OCI-LY3 (cell line): Measurements from ENCODE around the gene KCNS1.

ENCODE experiments used
- H2AFZ ChIP-seq: fragments of 200-600, 300-600 bp; shearing (Covaris generic); 2 replicates; pipeline ENCODE4 v1.6.0; 2014; ENCODE audit warnings: antibody characterized with exemption, low read depth, low read length
- H3K27ac ChIP-seq: fragments of 200-600, 300-600 bp; sonication (generic); 2 replicates; pipeline ENCODE4 v1.5.1; 2014; ENCODE audit warnings: mild to moderate bottlenecking, low read length, moderate library complexity, mixed read lengths
- H3K27me3 ChIP-seq: fragments of 200-600, 300-600 bp; sonication (generic); 2 replicates; pipeline ENCODE4 v1.6.1; 2014; ENCODE audit warnings: low read depth, low read length, mixed read lengths
- H3K36me3 ChIP-seq: fragments of 200-600, 300-600 bp; sonication (generic); replicated peaks from 2 replicates; pipeline ENCODE3; 2014; ENCODE audit warnings: low read depth, low read length, mixed read lengths
- H3K4me1 ChIP-seq: fragments of 300-600, 200-600 bp; sonication (generic); 2 replicates; pipeline ENCODE4 v1.6.1; 2014; ENCODE audit warnings: low read length, mixed read lengths
- H3K4me2 ChIP-seq: fragments of 200-600, 300-600 bp; sonication (generic); 2 replicates; pipeline ENCODE4 v1.6.1; 2014; ENCODE audit warnings: low read length, mixed read lengths
- H3K4me3 ChIP-seq: fragments of 300-600, 200-600 bp; sonication (generic); 2 replicates; pipeline ENCODE4 v1.5.1; 2014; ENCODE audit warnings: antibody characterized with exemption, mild to moderate bottlenecking, low read length, moderate library complexity
- H3K79me2 ChIP-seq: fragments of 300-600, 200-600 bp; shearing (Covaris generic); 2 replicates; pipeline ENCODE4 v1.6.1; 2014; ENCODE audit warnings: mild to moderate bottlenecking, low read length, mixed read lengths
- H3K9ac ChIP-seq: fragments of 300-600, 200-600 bp; shearing (Covaris generic); 2 replicates; pipeline ENCODE4 v1.6.0; 2014; ENCODE audit warnings: mild to moderate bottlenecking, low read length, moderate library complexity
- H3K9me3 ChIP-seq: fragments of 200-600, 300-600 bp; shearing (Covaris generic); 2 replicates; pipeline ENCODE4 v1.6.1; 2014; ENCODE audit warnings: low read length, mixed read lengths; ENCODE audit not compliant: insufficient read depth
- H4K20me1 ChIP-seq: fragments of 200-600, 300-600 bp; sonication (generic); 2 replicates; pipeline ENCODE4 v1.6.1; 2016; ENCODE audit warnings: low read length, mixed read lengths; ENCODE audit not compliant: insufficient read depth
- EZH2phosphoT487 ChIP-seq: fragments of 200-600 bp; shearing (Covaris generic); IDR thresholded peaks from 2 replicates; pipeline ENCODE4 v1.6.1; 2018; ENCODE audit warnings: antibody characterized with exemption, mixed run types, low read depth
- TF ChIP-seq, protein P1 (sequence below): fragments of 200-600, 300-600 bp; sonication (generic); IDR thresholded peaks from 2 replicates; pipeline ENCODE4 v1.5.1; 2014; ENCODE audit warnings: antibody characterized with exemption, low read length, low read depth

The KCNS1 gene

GRCh38 chr20:45110301-45110700 is 9.4 kb upstream of the KCNS1 start:
- Histone ChIP-seq H4K20me1 (no peaks in the 10 kb centered on the region), H3K27ac (no peak overlapping the region), H3K36me3 (no peaks in the 10 kb centered on the region), H3K27me3 (no peaks in the 10 kb centered on the region), H3K4me2 (no peak overlapping the region), H3K9me3 (no peaks in the 10 kb centered on the region), H3K4me1 (peaks cover 6% of the 10 kb centered on the region), H3K9ac (no peak overlapping the region), H3K79me2 (no peaks in the 10 kb centered on the region), H2AFZ (no peak overlapping the region), H3K4me3 (no peak overlapping the region)
- TF ChIP-seq, protein P1, sequence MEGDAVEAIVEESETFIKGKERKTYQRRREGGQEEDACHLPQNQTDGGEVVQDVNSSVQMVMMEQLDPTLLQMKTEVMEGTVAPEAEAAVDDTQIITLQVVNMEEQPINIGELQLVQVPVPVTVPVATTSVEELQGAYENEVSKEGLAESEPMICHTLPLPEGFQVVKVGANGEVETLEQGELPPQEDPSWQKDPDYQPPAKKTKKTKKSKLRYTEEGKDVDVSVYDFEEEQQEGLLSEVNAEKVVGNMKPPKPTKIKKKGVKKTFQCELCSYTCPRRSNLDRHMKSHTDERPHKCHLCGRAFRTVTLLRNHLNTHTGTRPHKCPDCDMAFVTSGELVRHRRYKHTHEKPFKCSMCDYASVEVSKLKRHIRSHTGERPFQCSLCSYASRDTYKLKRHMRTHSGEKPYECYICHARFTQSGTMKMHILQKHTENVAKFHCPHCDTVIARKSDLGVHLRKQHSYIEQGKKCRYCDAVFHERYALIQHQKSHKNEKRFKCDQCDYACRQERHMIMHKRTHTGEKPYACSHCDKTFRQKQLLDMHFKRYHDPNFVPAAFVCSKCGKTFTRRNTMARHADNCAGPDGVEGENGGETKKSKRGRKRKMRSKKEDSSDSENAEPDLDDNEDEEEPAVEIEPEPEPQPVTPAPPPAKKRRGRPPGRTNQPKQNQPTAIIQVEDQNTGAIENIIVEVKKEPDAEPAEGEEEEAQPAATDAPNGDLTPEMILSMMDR = no peak
- no peak for TF ChIP-seq EZH2phosphoT487

DNA sequence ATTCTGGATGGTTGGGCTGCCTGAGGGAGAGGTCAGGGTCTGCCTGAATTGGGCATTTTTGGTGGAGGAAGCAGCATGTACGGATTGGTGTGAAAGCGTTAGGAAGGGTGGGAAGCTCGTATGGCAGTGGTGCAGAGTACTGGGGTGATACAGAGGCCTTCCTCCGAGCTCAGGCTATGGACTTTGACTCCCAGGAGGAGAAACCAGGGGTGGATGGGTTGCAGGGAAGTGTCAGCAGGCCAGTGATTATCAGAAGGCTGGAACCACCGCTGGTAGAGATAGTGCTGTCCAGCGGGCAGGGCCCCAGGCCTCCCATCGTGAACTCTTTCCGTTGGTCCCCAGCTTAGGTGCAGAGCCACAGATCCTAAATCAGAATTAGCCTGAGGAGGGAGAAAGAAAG is 8.7 kb upstream of the KCNS1 start:
- H3K79me2 ChIP-seq = no peaks in the 10 kb centered on the region
- H3K9ac ChIP-seq = no peak overlapping the region
- H3K9me3 ChIP-seq = no peaks in the 10 kb centered on the region
- no peak overlapping the region for H3K4me3 ChIP-seq
- no peak overlapping the region for H2AFZ ChIP-seq
- H3K4me2 ChIP-seq = no peak overlapping the region
- peaks cover 6% of the 10 kb centered on the region for H3K4me1 ChIP-seq
- no peaks in the 10 kb centered on the region for H3K27me3 ChIP-seq
- H3K36me3 ChIP-seq = peaks cover under 1% of the 10 kb centered on the region
- no peak overlapping the region for H3K27ac ChIP-seq
- TF ChIP-seq, protein P1 = no peak
- TF ChIP-seq EZH2phosphoT487 = no peak
- H4K20me1 ChIP-seq = no peaks in the 10 kb centered on the region

DNA sequence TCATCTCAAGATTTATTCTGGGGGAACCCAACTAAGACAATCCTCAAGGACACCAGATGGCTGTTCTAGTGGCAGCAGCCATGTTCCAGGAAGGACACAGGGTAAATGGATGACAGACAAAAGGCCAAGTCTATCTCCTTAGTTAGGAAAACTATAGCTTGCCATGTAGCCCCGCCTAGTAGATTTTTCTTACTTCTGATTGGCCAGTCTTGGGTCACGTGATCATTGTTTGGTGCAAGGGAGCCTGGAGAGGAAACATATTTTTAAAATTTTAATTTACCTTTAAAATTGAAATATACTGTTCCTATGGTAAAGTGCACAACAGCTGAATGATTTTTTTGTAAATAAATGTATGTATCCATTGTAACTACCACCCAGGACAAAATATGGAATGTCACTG is 4.4 kb upstream of the KCNS1 start:
- no peak overlapping the region for H3K4me3 ChIP-seq
- no peaks in the 10 kb centered on the region for H3K79me2 ChIP-seq
- H3K9ac ChIP-seq = no peak overlapping the region
- H4K20me1 ChIP-seq = no peaks in the 10 kb centered on the region
- H3K27ac ChIP-seq = no peak overlapping the region
- no peaks in the 10 kb centered on the region for H3K27me3 ChIP-seq
- peaks cover 5% of the 10 kb centered on the region for H3K36me3 ChIP-seq
- H3K4me2 ChIP-seq = no peak overlapping the region
- TF ChIP-seq, protein P1 = no peak
- no peak for TF ChIP-seq EZH2phosphoT487
- peaks cover 9% of the 10 kb centered on the region for H3K4me1 ChIP-seq
- no peak overlapping the region for H2AFZ ChIP-seq
- no peaks in the 10 kb centered on the region for H3K9me3 ChIP-seq

DNA sequence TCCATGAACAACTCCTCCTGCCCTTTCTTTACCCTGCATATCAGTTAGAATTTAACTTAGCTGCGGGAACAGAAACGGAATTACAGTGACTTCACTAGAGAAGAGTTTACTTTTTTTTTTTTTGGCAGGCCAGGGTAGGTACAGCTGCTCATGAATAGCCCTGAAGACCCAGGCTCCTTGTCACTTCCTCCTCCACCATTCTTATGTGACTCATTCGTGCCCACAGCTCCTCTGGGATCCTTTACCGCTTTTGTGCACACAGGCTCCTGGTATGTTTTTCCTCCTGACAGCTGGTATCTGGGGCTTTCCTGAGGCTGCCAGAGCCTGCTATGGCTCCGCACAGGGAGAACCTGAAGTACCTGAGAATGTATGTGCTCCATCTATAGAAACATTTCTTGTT is 3.9 kb upstream of the KCNS1 start:
- Histone ChIP-seq H3K27me3 (no peaks in the 10 kb centered on the region), H3K36me3 (peaks cover 5% of the 10 kb centered on the region), H3K9ac (no peak overlapping the region), H3K9me3 (no peaks in the 10 kb centered on the region), H3K4me2 (no peak overlapping the region), H3K79me2 (no peaks in the 10 kb centered on the region), H3K4me1 (peaks cover 9% of the 10 kb centered on the region), H2AFZ (no peak overlapping the region), H3K27ac (no peak overlapping the region), H4K20me1 (no peaks in the 10 kb centered on the region), H3K4me3 (no peak overlapping the region)
- TF ChIP-seq EZH2phosphoT487 = no peak
- TF ChIP-seq, protein P1 = no peak
